Loucy (cell line): ENCODE results near the gene COPE.

Source experiments
- H2AFZ ChIP-seq: fragments of 200-600 bp; sonication (generic); 2 replicates; pipeline ENCODE4 v1.6.0; 2016; ENCODE audit warnings: antibody characterized with exemption, mild to moderate bottlenecking, low read length, moderate library complexity
- H3F3A ChIP-seq: fragments of 200-600 bp; 2 replicates; pipeline ENCODE4 v1.6.0; 2016; ENCODE audit warnings: antibody characterized with exemption, low read depth, mild to moderate bottlenecking
- H3K27me3 ChIP-seq: fragments of 200-600 bp; sonication (generic); 2 replicates; pipeline ENCODE4 v1.6.1; 2014; ENCODE audit warnings: low read length, mild to moderate bottlenecking; ENCODE audit not compliant: insufficient read depth, poor library complexity, severe bottlenecking
- H3K36me3 ChIP-seq: fragments of 200-600 bp; sonication (generic); 2 replicates; pipeline ENCODE4 v1.6.1; 2016; ENCODE audit warnings: low read length; ENCODE audit not compliant: insufficient read depth
- H3K4me1 ChIP-seq: fragments of 200-600 bp; sonication (generic); 2 replicates; pipeline ENCODE4 v1.5.1; 2014; ENCODE audit warnings: low read length, mild to moderate bottlenecking; ENCODE audit not compliant: insufficient read depth, poor library complexity, severe bottlenecking
- H3K4me2 ChIP-seq: fragments of 200-600 bp; sonication (generic); 2 replicates; pipeline ENCODE4 v1.6.0; 2014; ENCODE audit warnings: antibody characterized with exemption, low read length, low read depth, mild to moderate bottlenecking; ENCODE audit not compliant: poor library complexity, severe bottlenecking
- H3K4me3 ChIP-seq: fragments of 200-600 bp; sonication (generic); 2 replicates; pipeline ENCODE4 v1.5.1; 2014; ENCODE audit warnings: low read length, mild to moderate bottlenecking, mixed read lengths; ENCODE audit not compliant: poor library complexity, severe bottlenecking
- H3K79me2 ChIP-seq: fragments of 200-600 bp; sonication (generic); 2 replicates; pipeline ENCODE4 v1.6.1; 2014; ENCODE audit warnings: low read length; ENCODE audit not compliant: insufficient read depth
- H3K9ac ChIP-seq: fragments of 200-600 bp; sonication (generic); 2 replicates; pipeline ENCODE4 v1.6.0; 2014; ENCODE audit warnings: mild to moderate bottlenecking, low read depth, low read length, moderate library complexity; ENCODE audit not compliant: poor library complexity, severe bottlenecking
- H3K9me2 ChIP-seq: fragments of 200-600 bp; sonication (generic); replicated peaks from 2 replicates; pipeline ENCODE4 v1.6.1; 2016; ENCODE audit warnings: low read depth, low read length, mixed read lengths
- H3K9me3 ChIP-seq: fragments of 200-600 bp; sonication (generic); 2 replicates; pipeline ENCODE4 v1.6.1; 2014; ENCODE audit warnings: mild to moderate bottlenecking, antibody characterized with exemption, low read length, low read depth; ENCODE audit not compliant: insufficient read depth
- H4K20me1 ChIP-seq: fragments of 200-600 bp; sonication (generic); 2 replicates; pipeline ENCODE4 v1.6.0; 2014; ENCODE audit warnings: antibody characterized with exemption, low read length, mild to moderate bottlenecking; ENCODE audit not compliant: insufficient read depth, poor library complexity, severe bottlenecking
- EZH2phosphoT487 ChIP-seq: fragments of 200-600 bp; IDR thresholded peaks from 2 replicates; pipeline ENCODE4 v1.6.1; 2018; ENCODE audit warnings: antibody characterized with exemption, mild to moderate bottlenecking, moderate library complexity, borderline replicate concordance
- TF ChIP-seq, protein P1 (sequence below): fragments of 200-600 bp; sonication (generic); conservative IDR thresholded peaks from 2 replicates; pipeline ENCODE4 v1.5.1; 2014; ENCODE audit warnings: mild to moderate bottlenecking, antibody characterized with exemption, low read length

Gene COPE

DNA sequence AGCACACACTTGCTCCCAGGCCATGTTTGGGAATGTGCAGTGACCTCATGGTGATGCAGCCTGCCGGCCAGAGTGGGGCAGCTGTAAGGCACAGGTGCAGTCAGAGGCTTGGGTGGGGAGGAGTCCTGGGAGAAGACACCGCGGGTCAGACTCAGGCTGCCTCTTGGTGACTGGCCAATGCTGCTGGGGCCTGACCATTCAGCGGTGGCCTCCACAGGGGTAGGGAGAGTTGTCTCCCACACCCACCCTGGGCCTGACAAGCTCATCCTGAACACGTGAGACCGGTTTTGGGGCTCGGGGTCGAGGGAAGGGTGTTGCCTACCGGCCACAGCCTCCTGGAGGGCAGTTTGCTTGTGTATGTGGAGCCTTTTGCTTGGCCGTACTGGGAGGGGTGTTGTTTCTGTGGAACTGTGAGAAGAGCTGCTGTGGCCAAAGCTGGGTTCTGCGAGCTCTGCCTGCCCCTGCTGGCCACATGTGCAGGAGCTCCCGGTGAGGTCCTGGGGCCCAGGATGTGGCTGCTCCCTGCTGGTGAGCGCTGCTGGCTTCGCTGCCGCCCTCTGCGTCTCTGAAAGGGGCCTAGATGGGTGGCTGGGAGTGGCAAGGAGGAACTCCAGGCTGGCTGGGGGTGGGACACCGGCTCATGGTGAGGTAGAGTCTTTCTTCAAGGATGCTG lies 65.3 kb downstream of the COPE start:
- H3K9me2 ChIP-seq = no peaks in the 10 kb centered on the region
- H3K9ac ChIP-seq = no peak overlapping the region
- no peaks in the 10 kb centered on the region for H3K9me3 ChIP-seq
- H3K4me1 ChIP-seq = no peaks in the 10 kb centered on the region
- no peaks in the 10 kb centered on the region for H3F3A ChIP-seq
- H4K20me1 ChIP-seq = peaks cover 28% of the 10 kb centered on the region
- no peaks in the 10 kb centered on the region for H3K27me3 ChIP-seq
- TF ChIP-seq, protein P1, sequence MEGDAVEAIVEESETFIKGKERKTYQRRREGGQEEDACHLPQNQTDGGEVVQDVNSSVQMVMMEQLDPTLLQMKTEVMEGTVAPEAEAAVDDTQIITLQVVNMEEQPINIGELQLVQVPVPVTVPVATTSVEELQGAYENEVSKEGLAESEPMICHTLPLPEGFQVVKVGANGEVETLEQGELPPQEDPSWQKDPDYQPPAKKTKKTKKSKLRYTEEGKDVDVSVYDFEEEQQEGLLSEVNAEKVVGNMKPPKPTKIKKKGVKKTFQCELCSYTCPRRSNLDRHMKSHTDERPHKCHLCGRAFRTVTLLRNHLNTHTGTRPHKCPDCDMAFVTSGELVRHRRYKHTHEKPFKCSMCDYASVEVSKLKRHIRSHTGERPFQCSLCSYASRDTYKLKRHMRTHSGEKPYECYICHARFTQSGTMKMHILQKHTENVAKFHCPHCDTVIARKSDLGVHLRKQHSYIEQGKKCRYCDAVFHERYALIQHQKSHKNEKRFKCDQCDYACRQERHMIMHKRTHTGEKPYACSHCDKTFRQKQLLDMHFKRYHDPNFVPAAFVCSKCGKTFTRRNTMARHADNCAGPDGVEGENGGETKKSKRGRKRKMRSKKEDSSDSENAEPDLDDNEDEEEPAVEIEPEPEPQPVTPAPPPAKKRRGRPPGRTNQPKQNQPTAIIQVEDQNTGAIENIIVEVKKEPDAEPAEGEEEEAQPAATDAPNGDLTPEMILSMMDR = no peak
- TF ChIP-seq EZH2phosphoT487 = no peak
- H3K4me3 ChIP-seq = no peak overlapping the region
- H3K79me2 ChIP-seq = peaks cover 17% of the 10 kb centered on the region
- no peak overlapping the region for H2AFZ ChIP-seq
- H3K4me2 ChIP-seq = no peak overlapping the region
- peaks cover 98% of the 10 kb centered on the region; the same call in 1 of the 2 replicates for H3K36me3 ChIP-seq

DNA sequence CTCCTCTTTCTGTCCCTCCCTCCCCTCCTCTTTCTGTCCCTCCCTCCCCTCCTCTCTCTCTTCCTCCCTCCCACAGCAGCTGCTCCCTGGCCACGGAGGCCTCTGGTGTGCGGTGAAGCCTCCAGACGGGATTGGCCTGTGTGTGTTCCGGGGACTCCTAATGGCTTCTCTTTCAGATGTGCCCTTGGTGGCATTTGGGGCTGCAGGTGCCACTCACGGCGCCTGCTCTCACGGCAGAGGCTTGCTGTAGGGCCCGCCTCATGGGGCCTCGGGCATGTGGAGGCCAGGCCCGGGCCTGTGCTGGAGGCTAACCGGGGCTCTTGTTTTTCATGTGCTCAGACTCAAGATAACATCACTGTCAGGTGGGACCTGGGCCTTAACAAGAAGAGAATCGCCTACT lies 66.5 kb downstream of the COPE start:
- Histone ChIP-seq H3K4me1 (no peaks in the 10 kb centered on the region), H3K36me3 (peaks cover 99% of the 10 kb centered on the region; the same call in 1 of the 2 replicates)

DNA sequence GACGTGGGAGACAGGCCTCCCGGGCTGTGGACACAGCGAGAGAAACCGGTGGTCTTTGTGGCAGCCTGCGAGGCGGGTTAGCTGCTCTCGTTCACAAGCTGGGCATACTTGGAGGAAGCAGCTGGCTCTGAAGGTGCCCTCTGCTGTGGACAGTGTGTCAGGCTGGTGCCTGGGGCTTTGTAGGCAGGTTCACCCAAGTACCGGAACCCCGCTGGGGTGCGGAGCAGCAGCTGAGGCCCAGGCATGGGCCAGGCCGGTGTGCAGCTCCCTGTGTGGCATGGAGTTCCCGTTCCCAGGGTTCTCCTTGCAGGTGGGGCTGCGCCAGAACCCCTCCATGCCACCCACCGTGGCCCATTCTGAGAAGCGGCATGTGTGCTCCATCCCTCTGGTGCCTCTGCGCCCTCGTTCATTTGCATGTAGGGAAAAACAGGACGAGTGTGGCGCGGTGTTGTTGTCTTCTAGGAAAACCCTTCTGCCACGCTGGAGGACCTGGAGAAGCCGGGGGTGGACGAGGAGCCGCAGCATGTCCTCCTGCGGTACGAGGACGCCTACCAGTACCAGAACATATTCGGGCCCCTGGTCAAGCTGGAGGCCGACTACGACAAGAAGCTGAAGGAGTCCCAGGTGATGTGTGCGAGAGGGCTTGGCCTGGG lies 67.4 kb downstream of the COPE start:
- Histone ChIP-seq H3K36me3 (peaks cover 95% of the 10 kb centered on the region; the same call in 1 of the 2 replicates), H2AFZ (no peak overlapping the region), H3K4me3 (no peak overlapping the region), H3K9ac (no peak overlapping the region), H4K20me1 (peaks cover 46% of the 10 kb centered on the region), H3F3A (no peaks in the 10 kb centered on the region), H3K9me2 (no peaks in the 10 kb centered on the region), H3K27me3 (no peaks in the 10 kb centered on the region), H3K79me2 (peaks cover 38% of the 10 kb centered on the region), H3K9me3 (no peaks in the 10 kb centered on the region), H3K4me2 (no peak overlapping the region), H3K4me1 (no peaks in the 10 kb centered on the region)
- no peak for TF ChIP-seq EZH2phosphoT487
- TF ChIP-seq, protein P1 = no peak

More for the DNA sequence above, 66.5 kb downstream of the COPE start:
- Histone ChIP-seq H3K9ac (no peak overlapping the region), H4K20me1 (peaks cover 39% of the 10 kb centered on the region), H3K4me2 (no peak overlapping the region), H2AFZ (no peak overlapping the region), H3K4me3 (no peak overlapping the region), H3F3A (no peaks in the 10 kb centered on the region), H3K79me2 (peaks cover 30% of the 10 kb centered on the region), H3K27me3 (no peaks in the 10 kb centered on the region), H3K9me3 (no peaks in the 10 kb centered on the region), H3K9me2 (no peaks in the 10 kb centered on the region)
- TF ChIP-seq, protein P1 = no peak
- TF ChIP-seq EZH2phosphoT487 = no peak
